ENCODE results near the gene SPATA12. TPM values are rescaled to one million over a fixed set of nuclear protein-coding genes. Genes with fewer than 3 reads are reported as not detected.

The SPATA12 gene
- total and polyA plus RNA-seq, 2 of the 8 experiments (the other 6 are each of a cell fraction or from before 2014, with no cell fraction given) = 0.19 to 0.97 TPM

DNA sequence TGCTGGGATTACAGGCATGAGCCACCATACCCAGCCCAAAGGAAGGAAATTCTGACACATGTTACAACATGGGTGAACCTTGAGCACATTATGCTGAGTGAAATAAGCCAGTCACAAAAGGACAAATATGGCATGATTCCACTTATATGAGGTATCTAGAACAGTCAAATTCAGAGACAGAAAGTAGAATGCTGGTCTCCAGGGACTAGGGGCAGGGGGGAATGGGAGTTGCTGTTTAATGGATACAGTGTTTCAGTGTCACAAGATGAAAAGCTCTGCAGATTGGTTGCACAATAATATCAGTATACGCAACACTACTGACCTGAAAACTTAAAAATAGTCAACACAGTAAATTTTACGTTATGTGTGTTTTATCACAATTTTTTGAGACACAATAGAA is 4.1 kb downstream of the SPATA12 start:
- no peak overlapping the region for H4K5ac ChIP-seq (ENCODE audit: insufficient read length, low read depth, low read length)
- H4K20me1 ChIP-seq (replicated peaks in 1 of 2; ENCODE audit: control insufficient read depth in 1 of 2, insufficient read depth in 2 of 2, low read length in 2 of 2) = no peaks in the 10 kb centered on the region
- ChIA-PET POLR2A (ENCODE audit: partially characterized antibody) (interaction anchor here (0.7 to 1.0 kb wide), 2 partner anchors 12 to 17 kb away, joined by 3 read pairs; no protein-coding TSS in a partner anchor), CTCF (ENCODE audit: partially characterized antibody) (no interaction called here)
- H3K9me3 ChIP-seq (ENCODE audit: insufficient read depth in 2 of 2, low read depth in 1 of 2, low read length in 1 of 2) = no peaks in the 10 kb centered on the region
- FAIRE-seq (no peak), DNase-seq (ENCODE audit: low read depth in 1 of 2, low spot score in 2 of 2) (no peak)
- H3K23me2 ChIP-seq (ENCODE audit: low read depth, low read length) = peaks cover 2% of the 10 kb centered on the region; the same call in 1 of the 2 replicates
- no peak for TF ChIP-seq CBX5 (IDR thresholded peaks at IDR 0.05; ENCODE audit: low read depth, low read length)
- TF ChIP-seq CBX8 (IDR thresholded peaks at IDR 0.05; ENCODE audit: borderline replicate concordance, low read depth, low read length) = no peak
- TF ChIP-seq EZH2 (IDR thresholded peaks at IDR 0.05; ENCODE audit: low read depth, low read length, severe bottlenecking) = no peak
- TF ChIP-seq CHD1 (IDR thresholded peaks at IDR 0.05; ENCODE audit: low read depth, low read length) = no peak
- TF ChIP-seq PHF8 (conservative IDR thresholded peaks at IDR 0.05; ENCODE audit: low read depth, low read length) = no peak
- no peak for TF ChIP-seq POLR2AphosphoS5 (IDR thresholded peaks at IDR 0.05; ENCODE audit: low read depth, low read length)
- no peak for TF ChIP-seq EGR1 (IDR thresholded peaks at IDR 0.05; ENCODE audit: borderline replicate concordance, low read depth, low read length)
- no peak for TF ChIP-seq MAFK (IDR thresholded peaks at IDR 0.05; ENCODE audit: low read depth, low read length)
- TF ChIP-seq SP1 (IDR thresholded peaks at IDR 0.05; ENCODE audit: low read depth, low read length) = no peak
- no peak for TF ChIP-seq GTF2F1 (IDR thresholded peaks at IDR 0.05; ENCODE audit: borderline replicate concordance, low read depth, low read length)
- no peak for TF ChIP-seq CEBPB (IDR thresholded peaks at IDR 0.05; ENCODE audit: low read depth, low read length)
- TF ChIP-seq ZNF274 (IDR thresholded peaks at IDR 0.05; ENCODE audit: borderline replicate concordance, extremely low read depth, low read length) = no peak
- no peak for TF ChIP-seq CREB1 (IDR thresholded peaks at IDR 0.05)
- TF ChIP-seq POU5F1 (IDR thresholded peaks at IDR 0.05; ENCODE audit: low read depth, low read length) = no peak
- H3K36me3 ChIP-seq (ENCODE audit: control insufficient read depth in 2 of 4, insufficient read depth in 4 of 4, low read length in 3 of 4) = no peaks in the 10 kb centered on the region
- H3K4me1 ChIP-seq (replicated peaks in 1 of 4; ENCODE audit: control insufficient read depth in 3 of 4, insufficient read depth in 4 of 4, low read length in 3 of 4) = peaks cover 0 to 15% (median 8%) of the 10 kb centered on the region in 4 experiments; a peak in 6 of 7 replicates
- peaks cover 3% of the 10 kb centered on the region; the same call in 1 of the 2 replicates for H3K79me1 ChIP-seq (ENCODE audit: low read depth, low read length)
- H3K4me3 ChIP-seq (ENCODE audit: extremely low read depth in 1 of 4, insufficient read depth in 2 of 4, low read depth in 3 of 4, low read length in 4 of 4) = no peak overlapping the region
- no peaks in the 10 kb centered on the region for H3K79me2 ChIP-seq (ENCODE audit: control insufficient read depth in 1 of 2, insufficient read depth in 2 of 2, low read length in 2 of 2)
- H3K4me2 ChIP-seq (ENCODE audit: insufficient read depth in 1 of 2, low read depth in 2 of 2, low read length in 2 of 2) = no peak overlapping the region
- H2AFZ ChIP-seq (ENCODE audit: low read length) = no peak overlapping the region
- no peak overlapping the region for H2BK5ac ChIP-seq (ENCODE audit: low read depth, low read length)
- H3K56ac ChIP-seq (replicated peaks; ENCODE audit: insufficient read length, low read depth, low read length) = no peak overlapping the region
- H2BK15ac ChIP-seq (ENCODE audit: low read length) = no peak overlapping the region
- no peak overlapping the region for H4K91ac ChIP-seq (replicated peaks; ENCODE audit: insufficient read length, low read length)
- H3K27me3 ChIP-seq (replicated peaks in 1 of 4; ENCODE audit: control insufficient read depth in 3 of 4, extremely low read depth in 1 of 4, insufficient read depth in 3 of 4, low read length in 3 of 4) = no peaks in the 10 kb centered on the region
- no peak overlapping the region for H2BK120ac ChIP-seq (replicated peaks; ENCODE audit: low read depth, low read length)
- H3K14ac ChIP-seq (ENCODE audit: insufficient read length) = no peak overlapping the region
- no peak overlapping the region for H2BK12ac ChIP-seq (ENCODE audit: low read depth, low read length)
- no peak overlapping the region for H3K27ac ChIP-seq (ENCODE audit: low read depth, low read length)
- WGBS, 2 experiments (ENCODE audit: extremely low coverage in 1 of 2, insufficient coverage in 1 of 2, insufficient read length in 1 of 2, insufficient replicate concordance in 2 of 2, low coverage in 1 of 2, low lambda C conversion rate in 2 of 2, missing lambda C conversion rate in 1 of 2) = 97% methylated on average over 2 of the region's 2 CpGs; no CpG with 5 or more reads in 1 of the 2 experiments
- H3K4ac ChIP-seq (replicated peaks; ENCODE audit: insufficient read length, low read depth, low read length) = no peak overlapping the region
- no peak overlapping the region for H3K23ac ChIP-seq (ENCODE audit: insufficient read length)
- H4K8ac ChIP-seq (ENCODE audit: extremely low read depth, insufficient read depth, low read length) = no peak overlapping the region
- H2BK20ac ChIP-seq (ENCODE audit: low read length) = 0 out of 2 replicates have a peak overlapping the region, but pooled peaks have one; percentile 72
- no peak overlapping the region for H2AK5ac ChIP-seq (ENCODE audit: low read depth, low read length)
- no peak overlapping the region for H3K18ac ChIP-seq (ENCODE audit: extremely low read depth, low read length)
- H3K9ac ChIP-seq (replicated peaks in 1 of 4; ENCODE audit: extremely low read depth in 1 of 4, low read depth in 3 of 4, low read length in 3 of 4) = no peak overlapping the region
